DMS53 treated with DMSO at 0.1 percent for 48 hours (cell line): Measurements from ENCODE around the gene PHF23.

ENCODE experiments used
- DNase-seq: peaks from one replicate; lab custom pipeline; 2025; ENCODE audit not compliant: unreplicated experiment; lab: John Stamatoyannopoulos, UW

The PHF23 gene

GRCh38 chr17:7207120-7208001, 31.9 kb downstream of the PHF23 start:
- no peak for DNase-seq

GRCh38 chr17:7205561-7205960, 33.7 kb downstream of the PHF23 start:
- no peak for DNase-seq

GRCh38 chr17:7204828-7205461, 34.3 kb downstream of the PHF23 start:
- peak; percentile 88 for DNase-seq

GRCh38 chr17:7204336-7204735, 34.9 kb downstream of the PHF23 start:
- DNase-seq: no peak

GRCh38 chr17:7203391-7203790, 35.9 kb downstream of the PHF23 start:
- no peak for DNase-seq

GRCh38 chr17:7196651-7197401, 42.4 kb downstream of the PHF23 start:
- DNase-seq: no peak

GRCh38 chr17:7195971-7196370, 43.3 kb downstream of the PHF23 start:
- DNase-seq: no peak

- DNase-seq: no peak
Observed at GRCh38 chr17:7192271-7192937, 46.9 kb downstream of the PHF23 start.

GRCh38 chr17:7191571-7192270, 47.5 kb downstream of the PHF23 start:
- DNase-seq: peak; percentile 9

- no peak for DNase-seq
Observed at GRCh38 chr17:7191069-7191468, 48.2 kb downstream of the PHF23 start.

GRCh38 chr17:7190276-7190917, 48.9 kb downstream of the PHF23 start:
- DNase-seq: no peak

GRCh38 chr17:7186241-7186640, 53.0 kb downstream of the PHF23 start:
- DNase-seq: no peak
